HCT116 (cell line): ENCODE data around the gene ZBTB20.

Experiments
- CTCF ChIP-seq, 3 experiments: fragments of 200-600 bp in 1 of 3; sonication (generic) in 1 of 3; IDR thresholded peaks in 2 of 3; conservative IDR thresholded peaks in 1 of 3; 2 replicates each; pipeline ENCODE4 v1.5.1; 2012 to 2017; ENCODE audit warnings: low read depth in 2 of 3, low read length in 2 of 3, antibody characterized with exemption in 1 of 3, borderline replicate concordance in 1 of 3, control low read depth in 1 of 3, mild to moderate bottlenecking in 1 of 3, mixed read lengths in 1 of 3, mixed run types in 1 of 3, moderate library complexity in 1 of 3; ENCODE audit not compliant: insufficient read depth in 1 of 3
- EZH2 ChIP-seq: fragments of 200-600 bp; sonication (generic); IDR thresholded peaks from 2 replicates; pipeline ENCODE4 v1.6.1; 2017; ENCODE audit warnings: antibody characterized with exemption, mixed run types
- POLR2A ChIP-seq: IDR thresholded peaks from 2 replicates; pipeline ENCODE4 v1.7.0; 2011; ENCODE audit warnings: borderline replicate concordance; ENCODE audit not compliant: insufficient read depth, insufficient read length; ENCODE audit errors: extremely low read depth
- POLR2AphosphoS5 ChIP-seq: IDR thresholded peaks from 2 replicates; pipeline ENCODE4 v1.6.1; 2011; ENCODE audit warnings: mild to moderate bottlenecking, low read depth, low read length, moderate library complexity
- RAD21 ChIP-seq: IDR thresholded peaks from 2 replicates; pipeline ENCODE4 v1.6.1; 2012; ENCODE audit warnings: low read depth, mild to moderate bottlenecking

- TF ChIP-seq EZH2 = no peak
- TF ChIP-seq CTCF (IDR thresholded peaks at IDR 0.05 in 2 of 3, conservative IDR thresholded peaks at IDR 0.05 in 1 of 3; ENCODE audit: borderline replicate concordance in 1 of 3, insufficient read depth in 1 of 3, low read depth in 2 of 3, low read length in 2 of 3) = no peak
- TF ChIP-seq POLR2A = no peak
- no peak for TF ChIP-seq POLR2AphosphoS5
- no peak for TF ChIP-seq RAD21
Observed at GRCh38 chr3:114376516-114377185, 770.4 kb downstream of the ZBTB20 start.
